Measurements from ENCODE around the gene IL23R.

Gene IL23R

GRCh38 chr1:67191668-67192520, 25.6 kb downstream of the IL23R start:
- TF ChIP-seq EZH2phosphoT487 (IDR thresholded peaks at IDR 0.05; ENCODE audit: low read depth) = no peak
- TF ChIP-seq CTCF (IDR thresholded peaks at IDR 0.05; ENCODE audit: low read depth, low read length) = no peak
- H3K4me3 ChIP-seq (ENCODE audit: low read length) = no peak overlapping the region
- H3K9ac ChIP-seq (ENCODE audit: low read length) = no peak overlapping the region
- no peak overlapping the region for H3K4me2 ChIP-seq (ENCODE audit: low read length)
- H3K27ac ChIP-seq (ENCODE audit: low read length) = no peak overlapping the region
- no peaks in the 10 kb centered on the region; the same call in 1 of the 2 replicates for H3K4me1 ChIP-seq (ENCODE audit: low read length)
- no peaks in the 10 kb centered on the region for H4K20me1 ChIP-seq (ENCODE audit: insufficient read depth, low read length)
- H3K36me3 ChIP-seq (replicated peaks; ENCODE audit: low read depth, low read length) = no peaks in the 10 kb centered on the region
- H3K27me3 ChIP-seq (ENCODE audit: low read depth, low read length) = no peaks in the 10 kb centered on the region
- no peaks in the 10 kb centered on the region for H3K9me3 ChIP-seq (ENCODE audit: insufficient read depth, low read length)
- no peaks in the 10 kb centered on the region for H3K79me2 ChIP-seq (ENCODE audit: low read length)
- H2AFZ ChIP-seq (ENCODE audit: low read depth, low read length) = no peak overlapping the region

- no peak for TF ChIP-seq CTCF (IDR thresholded peaks at IDR 0.05; ENCODE audit: low read depth, low read length)
- TF ChIP-seq EZH2phosphoT487 (IDR thresholded peaks at IDR 0.05; ENCODE audit: low read depth) = no peak
These were observed 26.6 kb downstream of the IL23R start for GRCh38 chr1:67192902-67193301.

GRCh38 chr1:67193704-67194103, 27.4 kb downstream of the IL23R start:
- H3K4me2 ChIP-seq (ENCODE audit: low read length) = no peak overlapping the region
- no peaks in the 10 kb centered on the region; the same call in 1 of the 2 replicates for H3K4me1 ChIP-seq (ENCODE audit: low read length)
- H3K4me3 ChIP-seq (ENCODE audit: low read length) = no peak overlapping the region
- no peak overlapping the region for H3K9ac ChIP-seq (ENCODE audit: low read length)
- no peaks in the 10 kb centered on the region for H3K36me3 ChIP-seq (replicated peaks; ENCODE audit: low read depth, low read length)
- no peak overlapping the region for H2AFZ ChIP-seq (ENCODE audit: low read depth, low read length)
- H3K27ac ChIP-seq (ENCODE audit: low read length) = no peak overlapping the region
- TF ChIP-seq EZH2phosphoT487 (IDR thresholded peaks at IDR 0.05; ENCODE audit: low read depth) = no peak
- TF ChIP-seq CTCF (IDR thresholded peaks at IDR 0.05; ENCODE audit: low read depth, low read length) = no peak
- H3K79me2 ChIP-seq (ENCODE audit: low read length) = no peaks in the 10 kb centered on the region
- H3K27me3 ChIP-seq (ENCODE audit: low read depth, low read length) = no peaks in the 10 kb centered on the region
- H3K9me3 ChIP-seq (ENCODE audit: insufficient read depth, low read length) = no peaks in the 10 kb centered on the region
- no peaks in the 10 kb centered on the region for H4K20me1 ChIP-seq (ENCODE audit: insufficient read depth, low read length)

More at GRCh38 chr1:67192902-67193301, 26.6 kb downstream of the IL23R start:
- no peaks in the 10 kb centered on the region for H4K20me1 ChIP-seq (ENCODE audit: insufficient read depth, low read length)
- no peaks in the 10 kb centered on the region; the same call in 1 of the 2 replicates for H3K4me1 ChIP-seq (ENCODE audit: low read length)
- H2AFZ ChIP-seq (ENCODE audit: low read depth, low read length) = no peak overlapping the region
- no peak overlapping the region for H3K9ac ChIP-seq (ENCODE audit: low read length)
- no peak overlapping the region for H3K4me2 ChIP-seq (ENCODE audit: low read length)
- H3K27ac ChIP-seq (ENCODE audit: low read length) = no peak overlapping the region
- no peaks in the 10 kb centered on the region for H3K27me3 ChIP-seq (ENCODE audit: low read depth, low read length)
- no peaks in the 10 kb centered on the region for H3K9me3 ChIP-seq (ENCODE audit: insufficient read depth, low read length)
- no peaks in the 10 kb centered on the region for H3K79me2 ChIP-seq (ENCODE audit: low read length)
- H3K36me3 ChIP-seq (replicated peaks; ENCODE audit: low read depth, low read length) = no peaks in the 10 kb centered on the region
- H3K4me3 ChIP-seq (ENCODE audit: low read length) = no peak overlapping the region

GRCh38 chr1:67194209-67194863, 28.1 kb downstream of the IL23R start:
- no peaks in the 10 kb centered on the region; the same call in 1 of the 2 replicates for H3K4me1 ChIP-seq (ENCODE audit: low read length)
- no peak for TF ChIP-seq EZH2phosphoT487 (IDR thresholded peaks at IDR 0.05; ENCODE audit: low read depth)
- no peak for TF ChIP-seq CTCF (IDR thresholded peaks at IDR 0.05; ENCODE audit: low read depth, low read length)
- H3K79me2 ChIP-seq (ENCODE audit: low read length) = no peaks in the 10 kb centered on the region
- H3K4me3 ChIP-seq (ENCODE audit: low read length) = no peak overlapping the region
- no peaks in the 10 kb centered on the region for H3K36me3 ChIP-seq (replicated peaks; ENCODE audit: low read depth, low read length)
- H3K27ac ChIP-seq (ENCODE audit: low read length) = no peak overlapping the region
- H2AFZ ChIP-seq (ENCODE audit: low read depth, low read length) = no peak overlapping the region
- H3K4me2 ChIP-seq (ENCODE audit: low read length) = no peak overlapping the region
- no peaks in the 10 kb centered on the region for H3K9me3 ChIP-seq (ENCODE audit: insufficient read depth, low read length)
- H3K27me3 ChIP-seq (ENCODE audit: low read depth, low read length) = no peaks in the 10 kb centered on the region
- no peaks in the 10 kb centered on the region for H4K20me1 ChIP-seq (ENCODE audit: insufficient read depth, low read length)
- no peak overlapping the region for H3K9ac ChIP-seq (ENCODE audit: low read length)

All from OCI-LY3 (cell line).